K562 (cell line): ENCODE results near the gene STX11. TPM values are rescaled to one million over a fixed set of nuclear protein-coding genes. Genes with fewer than 3 reads are reported as not detected.

Source experiments
- CUX1 ChIP-seq: fragments of 200-800 bp; sonication (Bioruptor generic); IDR thresholded peaks from 2 replicates; pipeline ENCODE4 v1.6.1; 2016; ENCODE audit warnings: missing genetic modification characterization, missing compliant biosample characterization
- CXXC5 ChIP-seq: fragments of 250-450 bp; sonication (Bioruptor Pico); IDR thresholded peaks from 2 replicates; pipeline ENCODE4 v1.8.0; 2022; ENCODE audit warnings: inconsistent platforms, mild to moderate bottlenecking, moderate library complexity
- ETS1 ChIP-seq: conservative IDR thresholded peaks from 2 replicates; pipeline ENCODE4 v1.6.1; 2011; ENCODE audit warnings: low read depth, mild to moderate bottlenecking, low read length; ENCODE audit not compliant: control insufficient read depth
- ETV5 ChIP-seq: sonication (generic); formaldehyde crosslinking; IDR thresholded peaks from 2 replicates; pipeline ENCODE4 v1.4.0; 2020; ENCODE audit warnings: low read depth, mild to moderate bottlenecking, missing genetic modification reagents
- FOXK1 ChIP-seq: sonication (generic); formaldehyde crosslinking; IDR thresholded peaks from 2 replicates; pipeline ENCODE4 v1.8.0; 2022; ENCODE audit warnings: missing genetic modification reagents, mild to moderate bottlenecking, borderline replicate concordance
- RNF219 ChIP-seq: fragments of 250-450 bp; sonication (Bioruptor Pico); IDR thresholded peaks from 2 replicates; pipeline ENCODE4 v1.5.0; 2022; ENCODE audit warnings: mild to moderate bottlenecking
- SREBF1 ChIP-seq: fragments of 150-350 bp; IDR thresholded peaks from 2 replicates; pipeline ENCODE4 v1.6.1; 2014; ENCODE audit warnings: antibody characterized with exemption, low read depth, low read length, borderline replicate concordance
- ZBTB11 ChIP-seq, 3 experiments: fragments of 200-800 bp in 1 of 3; fragments of 250-450 bp in 1 of 3; fragments of 450-650 bp in 1 of 3; sonication (Bioruptor Pico) in 1 of 3; sonication (Bioruptor generic) in 1 of 3; formaldehyde crosslinking in 1 of 3; IDR thresholded peaks; 2 replicates each; pipeline versions ENCODE4 v1.6.1 to v1.8.0; 2016 to 2022; ENCODE audit warnings: mild to moderate bottlenecking in 2 of 3, missing genetic modification characterization in 2 of 3, missing compliant biosample characterization in 1 of 3, moderate library complexity in 1 of 3
- polyA plus RNA-seq, 8 experiments: library from polyadenylated mRNA; depleted of rRNA in 4 of 8; stranded (reverse) in 5 of 8; unstranded in 3 of 8; fragments of >200 nt; fragmentation: Nextera tagmentation in 2 of 8; fragmentation: Illumina TruSeq in 1 of 8; extraction: Ambion mirVana in 2 of 8; extraction: Trizol in 1 of 8; gene quantifications; 2 replicates each; pipeline versions ENCODE4 v1.2.1 to v1.2.3, GENCODE V29; 2011 to 2014; ENCODE audit warnings: inconsistent platforms in 1 of 8, missing spikeins in 1 of 8
- total RNA-seq, 7 experiments: library from RNA; depleted of rRNA in 6 of 7; stranded (reverse); fragments of >200 nt in 6 of 7; fragmentation: Illumina TruSeq in 2 of 7; extraction: Trizol in 2 of 7; gene quantifications; 2 replicates each; pipeline versions ENCODE4 v1.2.1 to v1.2.3, GENCODE V29; 2011 to 2021; ENCODE audit warnings: low replicate concordance in 1 of 7

STX11 gene
- total and polyA plus RNA-seq, 9 of the 15 experiments (the other 6 are each of a cell fraction or from before 2014, with no cell fraction given) = 0.06 to 0.73 (median 0.40) TPM

GRCh38 chr6:144150710-144151657 is 667 bp downstream of the STX11 start (continued):
- TF ChIP-seq RNF219 (CRISPR knock-in tag) (no peak), ETV5 (CRISPR knock-in tag) (peak; percentile 45; the same call in 1 of the 2 replicates), CUX1 (CRISPR knock-in tag) (no peak), CXXC5 (CRISPR knock-in tag) (peak; percentile 36; the same call in 1 of the 2 replicates), ZBTB11 (CRISPR knock-in tag; IDR thresholded peaks at IDR 0.05) (0 out of 6 replicates have a peak, but pooled peaks of 1 of the 3 experiments have one; percentile 38), ETS1 (no peak), SREBF1 (no peak), FOXK1 (CRISPR knock-in tag) (no peak)
